K562 (cell line): ENCODE results near the gene TIGD4. TPM values are rescaled to one million over a fixed set of nuclear protein-coding genes. Genes with fewer than 3 reads are reported as not detected.

Experiments used
- ATF7 ChIP-seq: fragments of 450-650 bp; IDR thresholded peaks from 2 replicates; pipeline ENCODE4 v1.7.1; 2014; ENCODE audit warnings: mild to moderate bottlenecking, moderate library complexity
- BCLAF1 ChIP-seq, 2 experiments: fragments of 450-650 bp in 1 of 2; IDR thresholded peaks; 2 replicates each; pipeline ENCODE4 v1.6.1; 2011 to 2017; ENCODE audit warnings: low read depth in 2 of 2, antibody characterized with exemption in 1 of 2, borderline replicate concordance in 1 of 2, low read length in 1 of 2, mild to moderate bottlenecking in 1 of 2, mixed read lengths in 1 of 2; ENCODE audit not compliant: control insufficient read depth in 1 of 2
- DMBX1 ChIP-seq: fragments of 250-450 bp; sonication (Bioruptor Pico); IDR thresholded peaks from 2 replicates; pipeline ENCODE4 v1.8.0; 2022; ENCODE audit warnings: inconsistent platforms, mild to moderate bottlenecking, moderate library complexity, borderline replicate concordance
- ESRRB ChIP-seq: fragments of 250-450 bp; sonication (Bioruptor Pico); IDR thresholded peaks from 2 replicates; pipeline ENCODE4 v1.5.0; 2020; ENCODE audit warnings: mild to moderate bottlenecking, moderate library complexity, borderline replicate concordance
- GTF2E2 ChIP-seq: fragments of 200-800 bp; sonication (Bioruptor generic); IDR thresholded peaks from 2 replicates; pipeline ENCODE4 v1.6.1; 2016; ENCODE audit warnings: missing genetic modification characterization, missing compliant biosample characterization
- HDAC6 ChIP-seq: IDR thresholded peaks from 2 replicates; pipeline ENCODE4 v1.6.1; 2012; ENCODE audit warnings: low read depth, mild to moderate bottlenecking, control low read depth, inconsistent platforms, low read length, moderate library complexity
- HNRNPH1 ChIP-seq: fragments of 200-400 bp; formaldehyde crosslinking; optimal IDR thresholded peaks from 2 replicates; pipeline ENCODE3; 2017; ENCODE audit warnings: low read depth, mild to moderate bottlenecking, low read length, moderate library complexity
- HSF4 ChIP-seq: fragments of 250-450 bp; sonication (Bioruptor Pico); IDR thresholded peaks from 2 replicates; pipeline ENCODE4 v2.1.2; 2022; ENCODE audit warnings: mild to moderate bottlenecking, moderate library complexity, borderline replicate concordance
- KAT2B ChIP-seq: IDR thresholded peaks from one replicate; pipeline ENCODE4 v1.6.1; 2012; ENCODE audit warnings: low read depth, mild to moderate bottlenecking, control low read depth, inconsistent platforms, low read length, moderate library complexity
- MLLT1 ChIP-seq, 2 experiments: fragments of 450-650 bp; IDR thresholded peaks; 2 replicates each; pipeline ENCODE4 v1.6.1; 2016
- NCOA2 ChIP-seq, 2 experiments: fragments of 450-650 bp; IDR thresholded peaks; 2 replicates each; pipeline ENCODE4 v1.6.1; 2018; ENCODE audit warnings: mild to moderate bottlenecking in 2 of 2, moderate library complexity in 1 of 2; ENCODE audit not compliant: partially characterized antibody in 2 of 2
- NKRF ChIP-seq: fragments of 450-650 bp; IDR thresholded peaks from 2 replicates; pipeline ENCODE4 v1.6.1; 2016; ENCODE audit warnings: borderline replicate concordance
- POU5F1 ChIP-seq: fragments of 150-350 bp; IDR thresholded peaks from 2 replicates; pipeline ENCODE4 v1.6.1; 2014; ENCODE audit warnings: borderline replicate concordance, low read length, low read depth, mild to moderate bottlenecking; ENCODE audit not compliant: partially characterized antibody
- PYGO2 ChIP-seq: fragments of 450-650 bp; IDR thresholded peaks from 2 replicates; pipeline ENCODE4 v1.6.1; 2016; ENCODE audit warnings: mild to moderate bottlenecking, missing genetic modification characterization, moderate library complexity, missing compliant biosample characterization
- SAFB2 ChIP-seq: fragments of 200-400 bp; formaldehyde crosslinking; IDR thresholded peaks from 2 replicates; pipeline ENCODE4 v1.6.1; 2018; ENCODE audit warnings: borderline replicate concordance, low read length, low read depth, moderate library complexity; ENCODE audit not compliant: severe bottlenecking
- XRCC5 ChIP-seq: fragments of 200-400 bp; formaldehyde crosslinking; IDR thresholded peaks from 2 replicates; pipeline ENCODE4 v1.6.1; 2017; ENCODE audit warnings: low read depth, mild to moderate bottlenecking, low read length
- ZBTB5 ChIP-seq: fragments of 450-650 bp; IDR thresholded peaks from 2 replicates; pipeline ENCODE4 v1.6.1; 2017; ENCODE audit warnings: antibody characterized with exemption
- ZNF174 ChIP-seq: fragments of 250-450 bp; sonication (Bioruptor Pico); IDR thresholded peaks from 2 replicates; pipeline ENCODE4 v1.4.0; 2020; ENCODE audit warnings: mild to moderate bottlenecking
- polyA plus RNA-seq, 8 experiments: library from polyadenylated mRNA; depleted of rRNA in 4 of 8; stranded (reverse) in 5 of 8; unstranded in 3 of 8; fragments of >200 nt; fragmentation: Nextera tagmentation in 2 of 8; fragmentation: Illumina TruSeq in 1 of 8; extraction: Ambion mirVana in 2 of 8; extraction: Trizol in 1 of 8; gene quantifications; 2 replicates each; pipeline versions ENCODE4 v1.2.1 to v1.2.3, GENCODE V29; 2011 to 2014; ENCODE audit warnings: inconsistent platforms in 1 of 8, missing spikeins in 1 of 8
- total RNA-seq, 7 experiments: library from RNA; depleted of rRNA in 6 of 7; stranded (reverse); fragments of >200 nt in 6 of 7; fragmentation: Illumina TruSeq in 2 of 7; extraction: Trizol in 2 of 7; gene quantifications; 2 replicates each; pipeline versions ENCODE4 v1.2.1 to v1.2.3, GENCODE V29; 2011 to 2021; ENCODE audit warnings: low replicate concordance in 1 of 7

The TIGD4 gene
- total and polyA plus RNA-seq, 9 of the 15 experiments (the other 6 are each of a cell fraction or from before 2014, with no cell fraction given): 0.07 to 0.28 (median 0.18) TPM

GRCh38 chr4:152779513-152780266 lies at the start of gene TIGD4, which contains the start of gene ARFIP1 (continued):
- TF ChIP-seq NKRF: peak; percentile 71
- no peak for TF ChIP-seq ZNF174 (CRISPR knock-in tag)
- TF ChIP-seq HSF4 (CRISPR knock-in tag): no peak
- peak; percentile 75 for TF ChIP-seq ATF7
- no peak for TF ChIP-seq ZBTB5
- no peak for TF ChIP-seq NCOA2 (IDR thresholded peaks at IDR 0.05; ENCODE audit: partially characterized antibody in 2 of 2)
- no peak for TF ChIP-seq POU5F1
- no peak for TF ChIP-seq SAFB2
- TF ChIP-seq XRCC5: 0 out of 2 replicates have a peak, but pooled peaks have one; percentile 30
- TF ChIP-seq HDAC6: no peak
- TF ChIP-seq BCLAF1 (IDR thresholded peaks at IDR 0.05; ENCODE audit: borderline replicate concordance in 1 of 2, control insufficient read depth in 1 of 2, low read depth in 2 of 2, low read length in 1 of 2): no peak
- no peak; the same call in 1 of the 2 replicates for TF ChIP-seq DMBX1 (CRISPR knock-in tag)
- no peak for TF ChIP-seq GTF2E2 (tag)
- no peak for TF ChIP-seq ESRRB
- TF ChIP-seq HNRNPH1: no peak
- TF ChIP-seq KAT2B: no peak
- TF ChIP-seq PYGO2 (tag): no peak
- peak in 1 of 2 experiments; percentile 8; a peak in 1 of 4 replicates for TF ChIP-seq MLLT1 (IDR thresholded peaks at IDR 0.05)
